HepG2 (cell line): ENCODE measurements around the gene ETV5. TPM values are rescaled to one million over a fixed set of nuclear protein-coding genes. Genes with fewer than 3 reads are reported as not detected.
A peak's percentile ranks its signal among the peaks of the same experiment; 100 is the strongest.

Source experiments
- ATF5 ChIP-seq: sonication (generic); formaldehyde crosslinking; IDR thresholded peaks from 2 replicates; pipeline ENCODE4 v1.4.0; 2020; ENCODE audit warnings: mild to moderate bottlenecking, low read depth, missing genetic modification reagents
- GATAD2A ChIP-seq: IDR thresholded peaks from 2 replicates; pipeline ENCODE4 v1.6.1; 2016
- HES4 ChIP-seq: sonication (generic); formaldehyde crosslinking; IDR thresholded peaks from 2 replicates; pipeline ENCODE4 v1.9.0; 2021; ENCODE audit warnings: mild to moderate bottlenecking, missing genetic modification reagents, borderline replicate concordance
- HMG20A ChIP-seq: IDR thresholded peaks from 2 replicates; pipeline ENCODE4 v1.6.1; 2016; ENCODE audit warnings: borderline replicate concordance
- KAT2B ChIP-seq: fragments of 150-350 bp; IDR thresholded peaks from 2 replicates; pipeline ENCODE4 v1.6.1; 2014; ENCODE audit warnings: low read depth, low read length, borderline replicate concordance
- MIER3 ChIP-seq: IDR thresholded peaks from 2 replicates; pipeline ENCODE4 v1.6.1; 2016; ENCODE audit warnings: missing compliant biosample characterization, borderline replicate concordance
- MLX ChIP-seq: IDR thresholded peaks from 2 replicates; pipeline ENCODE4 v1.6.1; 2016
- NFATC3 ChIP-seq: sonication (generic); formaldehyde crosslinking; IDR thresholded peaks from 2 replicates; pipeline ENCODE4 v1.5.1; 2020; ENCODE audit warnings: mild to moderate bottlenecking, missing genetic modification reagents
- NFRKB ChIP-seq: fragments of 450-650 bp; IDR thresholded peaks from 2 replicates; pipeline ENCODE4 v1.6.1; 2017
- PAF1 ChIP-seq: IDR thresholded peaks from 2 replicates; pipeline ENCODE4 v1.6.1; 2016; ENCODE audit warnings: missing genetic modification reagents, missing compliant biosample characterization
- PAX8 ChIP-seq: sonication (generic); formaldehyde crosslinking; IDR thresholded peaks from 2 replicates; pipeline ENCODE4 v1.8.0; 2022; ENCODE audit warnings: mild to moderate bottlenecking, missing genetic modification reagents, borderline replicate concordance
- PBX2 ChIP-seq: IDR thresholded peaks from 2 replicates; pipeline ENCODE4 v1.6.1; 2016; ENCODE audit warnings: control low read depth
- SKIL ChIP-seq: sonication (generic); formaldehyde crosslinking; IDR thresholded peaks from 2 replicates; pipeline ENCODE4 v1.8.0; 2022; ENCODE audit warnings: missing genetic modification reagents, mild to moderate bottlenecking, moderate library complexity, borderline replicate concordance
- SP2 ChIP-seq: sonication (generic); formaldehyde crosslinking; IDR thresholded peaks from 2 replicates; pipeline ENCODE4 v1.5.1; 2020; ENCODE audit warnings: mild to moderate bottlenecking, missing genetic modification reagents
- SP4 ChIP-seq: sonication (generic); formaldehyde crosslinking; IDR thresholded peaks from 2 replicates; pipeline ENCODE4 v1.8.1; 2023; ENCODE audit warnings: mild to moderate bottlenecking, missing genetic modification reagents
- SYNCRIP ChIP-seq: fragments of 200-400 bp; formaldehyde crosslinking; IDR thresholded peaks from 2 replicates; pipeline ENCODE4 v1.6.1; 2018; ENCODE audit warnings: mild to moderate bottlenecking, low read depth, low read length; ENCODE audit not compliant: insufficient read depth
- U2AF1 ChIP-seq: fragments of 200-400 bp; formaldehyde crosslinking; optimal IDR thresholded peaks from 2 replicates; pipeline ENCODE3; 2017; ENCODE audit warnings: mild to moderate bottlenecking, low read depth, low read length
- ZBTB34 ChIP-seq: sonication (generic); formaldehyde crosslinking; IDR thresholded peaks from 2 replicates; pipeline ENCODE4 v1.8.0; 2022; ENCODE audit warnings: mild to moderate bottlenecking, missing genetic modification reagents
- ZNF276 ChIP-seq: sonication (generic); formaldehyde crosslinking; IDR thresholded peaks from 2 replicates; pipeline ENCODE4 v1.4.0; 2020; ENCODE audit warnings: mild to moderate bottlenecking, low read depth, missing genetic modification reagents
- ZNF841 ChIP-seq: sonication (generic); formaldehyde crosslinking; IDR thresholded peaks from 2 replicates; pipeline ENCODE4 v1.8.1; 2023; ENCODE audit warnings: missing genetic modification reagents, borderline replicate concordance
- polyA plus RNA-seq, 8 experiments: library from polyadenylated mRNA; depleted of rRNA in 3 of 8; stranded (reverse) in 7 of 8; unstranded in 1 of 8; fragments of >200 nt; fragmentation: Illumina TruSeq in 4 of 8; extraction: Trizol in 4 of 8; gene quantifications; 2 replicates each; pipeline versions ENCODE4 v1.2.1 to v1.2.3, GENCODE V29; 2011 to 2016; ENCODE audit warnings: low read depth in 4 of 8, missing spikeins in 1 of 8, mixed read lengths in 1 of 8; ENCODE audit not compliant: insufficient read depth in 1 of 8
- total RNA-seq, 5 experiments: library from RNA; depleted of rRNA; stranded (reverse); fragments of >200 nt; fragmentation: Illumina TruSeq; extraction: Trizol; gene quantifications; 2 replicates each; pipeline ENCODE4 v1.2.3, GENCODE V29; 2016; ENCODE audit warnings: low read depth in 1 of 5

The ETV5 gene
- total and polyA plus RNA-seq, 2 of the 13 experiments (the other 11 are each of a cell fraction or from before 2014, with no cell fraction given) = 52.9 to 57.2 TPM

GRCh38 chr3:186108941-186109865 is at the start of gene ETV5 (continued):
- 0 out of 2 replicates have a peak, but pooled peaks have one; percentile 9 for TF ChIP-seq ZBTB34
- TF ChIP-seq SP4 (CRISPR knock-in tag) = peak; percentile 89
- TF ChIP-seq PAF1 (CRISPR knock-in tag) = no peak
- no peak for TF ChIP-seq NFRKB
- TF ChIP-seq NFATC3 = no peak
- TF ChIP-seq ATF5 (CRISPR knock-in tag) = no peak
- peak; percentile 95 for TF ChIP-seq SP2 (CRISPR knock-in tag)
- TF ChIP-seq SKIL = no peak
- peak; percentile 94 for TF ChIP-seq PBX2 (CRISPR knock-in tag)
- no peak; the same call in 1 of the 2 replicates for TF ChIP-seq MLX (CRISPR knock-in tag)
- TF ChIP-seq U2AF1 = no peak
- TF ChIP-seq SYNCRIP = no peak
- no peak for TF ChIP-seq PAX8 (CRISPR knock-in tag)
- TF ChIP-seq ZNF841 (CRISPR knock-in tag) = no peak
- no peak for TF ChIP-seq ZNF276 (CRISPR knock-in tag)
- TF ChIP-seq GATAD2A = no peak; the same call in 1 of the 2 replicates
- no peak; the same call in 1 of the 2 replicates for TF ChIP-seq HMG20A (CRISPR knock-in tag)
- no peak; the same call in 1 of the 2 replicates for TF ChIP-seq HES4 (CRISPR knock-in tag)
- TF ChIP-seq KAT2B = no peak
- TF ChIP-seq MIER3 (CRISPR knock-in tag) = no peak
